NCI-H2029 treated with DMSO at 0.1 percent for 48 hours (cell line): Measurements from ENCODE around the gene PRRC2B.
"Not testable (repeated sequence)": the region's sequence is repeated elsewhere in the genome, so short reads cannot be mapped to it uniquely, and the experiment has no call there.

Experiments used
- DNase-seq: peaks from one replicate; lab custom pipeline; 2025; lab: John Stamatoyannopoulos, UW

Gene PRRC2B

DNA sequence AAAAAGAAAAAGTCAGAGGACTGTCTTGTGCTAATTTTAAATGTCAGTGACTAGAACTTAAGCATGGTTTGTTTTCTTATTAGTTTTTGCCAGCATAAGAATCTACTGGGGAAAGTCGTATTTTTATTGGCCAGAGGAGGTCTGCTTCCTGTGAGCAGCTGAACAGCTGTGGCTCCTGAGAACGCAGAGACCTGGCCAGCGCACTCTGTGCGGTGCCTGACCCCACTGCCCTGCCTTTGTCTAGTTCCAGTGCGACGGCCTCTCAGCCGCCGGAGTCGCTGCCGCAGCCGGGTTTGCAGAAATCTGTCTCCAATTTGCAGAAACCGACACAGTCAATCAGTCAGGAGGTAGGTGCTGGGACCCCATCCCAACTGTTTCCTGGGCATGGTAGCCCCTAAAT is 42.5 kb downstream of the PRRC2B start:
- no peak for DNase-seq

DNA sequence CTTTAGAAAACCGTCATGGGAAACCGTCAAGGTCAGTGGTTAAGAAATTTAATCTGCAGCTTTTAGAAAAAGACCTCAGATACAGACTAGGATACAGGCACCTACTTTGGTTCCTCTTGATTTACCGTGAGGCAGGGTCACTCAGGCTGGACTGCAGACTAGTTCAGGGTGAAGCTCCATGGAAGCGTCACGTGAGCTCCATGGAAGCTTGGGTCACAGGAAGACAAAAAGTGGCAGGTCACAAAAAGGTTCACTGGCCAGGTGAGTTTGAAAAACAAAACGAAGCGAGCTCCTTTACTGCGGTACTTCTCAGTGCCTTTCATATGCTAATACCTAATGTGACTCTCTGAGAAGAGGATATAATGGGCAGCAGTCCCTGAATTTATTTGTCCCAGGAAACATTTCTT is 43.0 kb downstream of the PRRC2B start:
- no peak for DNase-seq

DNA sequence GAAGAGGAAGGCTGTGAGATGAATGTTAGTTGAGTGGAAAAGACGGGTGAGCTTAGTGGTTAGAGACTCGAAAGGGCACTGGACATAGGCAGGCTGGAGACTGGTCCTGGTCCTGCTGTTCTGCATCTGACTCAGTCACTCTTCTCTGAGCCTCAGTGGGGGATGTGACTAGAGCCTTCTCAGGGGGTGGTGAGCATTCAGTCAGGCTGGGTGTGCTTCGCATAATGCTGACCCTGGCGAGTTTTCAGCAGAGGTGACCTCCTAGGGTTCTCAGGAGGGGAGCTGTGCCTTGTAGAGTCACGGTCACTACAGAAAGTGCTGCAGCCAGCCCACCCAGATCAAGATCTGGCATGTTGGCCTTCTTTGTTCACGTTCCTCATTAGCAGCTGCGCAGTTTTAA is 44.3 kb downstream of the PRRC2B start:
- DNase-seq, result no peak

DNA sequence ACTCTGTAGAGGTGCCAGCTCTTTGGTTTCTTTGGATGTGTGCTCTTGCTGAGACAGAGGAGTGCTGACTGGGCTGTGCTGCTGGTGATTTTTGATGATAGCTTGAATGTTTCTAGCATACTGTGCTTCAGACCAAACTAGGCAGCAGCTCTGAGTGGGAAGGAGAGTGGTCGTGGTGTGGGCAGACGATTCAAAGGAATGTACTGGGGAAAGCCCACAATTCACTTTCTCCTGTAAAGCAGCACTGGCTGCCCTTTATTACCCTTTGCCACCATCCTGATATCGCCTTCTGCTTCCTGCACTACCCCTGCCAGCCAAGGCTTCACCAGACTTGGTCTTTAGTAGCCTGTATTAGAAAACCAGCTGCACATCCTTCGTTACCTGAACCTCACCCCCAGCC is 45.3 kb downstream of the PRRC2B start:
- DNase-seq, result no peak

DNA sequence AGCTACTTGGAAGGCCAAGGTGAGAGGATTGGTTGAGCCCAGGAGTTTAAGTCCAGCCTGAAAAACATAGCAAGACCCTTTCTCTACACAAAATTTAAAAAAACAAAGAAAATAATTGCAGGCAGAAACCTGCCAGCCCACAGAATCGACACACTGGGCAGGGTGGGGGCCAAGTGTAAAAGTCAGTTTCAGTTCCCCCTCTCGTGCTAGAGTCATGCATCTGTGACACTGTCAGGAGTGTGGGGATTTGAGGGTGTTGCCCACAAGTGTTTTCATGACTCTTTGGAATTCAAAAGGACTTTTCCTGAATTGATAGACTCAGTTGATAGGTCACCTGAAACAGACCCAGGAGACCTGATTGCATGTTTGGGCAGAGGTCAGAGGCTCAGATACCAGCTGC is 47.6 kb downstream of the PRRC2B start:
- DNase-seq, result no peak

DNA sequence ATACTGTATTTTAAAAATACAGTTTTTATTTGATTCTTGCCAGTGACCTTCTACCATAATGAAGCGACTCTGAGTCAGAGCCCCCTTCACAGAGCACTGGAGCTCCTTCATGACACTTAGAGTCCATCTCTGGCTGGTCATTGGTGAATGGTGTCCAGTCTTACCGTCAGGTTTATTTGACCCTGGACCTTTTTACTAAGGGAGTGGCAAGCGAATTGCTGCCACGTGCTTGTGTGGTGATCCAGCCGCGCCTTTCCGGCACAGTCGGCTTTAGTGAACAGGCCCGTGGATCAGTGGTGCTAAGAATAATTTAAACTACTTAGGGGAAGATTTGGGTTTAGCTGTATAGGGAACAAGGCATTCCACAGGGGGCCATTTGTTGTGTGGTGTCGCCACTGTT is 48.5 kb downstream of the PRRC2B start:
- no peak for DNase-seq

DNA sequence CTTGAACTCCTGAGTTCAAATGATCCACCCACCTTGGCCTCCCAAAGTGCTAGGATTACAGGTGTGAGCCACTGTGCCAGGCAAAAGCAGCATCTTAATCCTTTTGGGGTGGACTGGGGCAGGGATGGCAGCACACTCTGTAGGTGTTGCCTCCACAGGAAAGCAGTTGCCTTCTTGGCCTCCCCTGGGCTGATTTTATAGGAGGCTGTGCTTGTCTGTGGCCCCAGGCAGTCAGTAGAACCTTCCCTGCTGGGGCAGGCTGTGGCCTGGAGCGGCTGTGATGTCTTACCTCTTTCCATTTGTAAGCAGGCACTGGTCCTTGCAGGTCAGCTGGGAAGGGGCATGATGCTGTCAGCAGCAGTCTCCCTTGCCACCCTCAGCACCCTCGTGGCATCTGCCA is 49.8 kb downstream of the PRRC2B start:
- no peak for DNase-seq

DNA sequence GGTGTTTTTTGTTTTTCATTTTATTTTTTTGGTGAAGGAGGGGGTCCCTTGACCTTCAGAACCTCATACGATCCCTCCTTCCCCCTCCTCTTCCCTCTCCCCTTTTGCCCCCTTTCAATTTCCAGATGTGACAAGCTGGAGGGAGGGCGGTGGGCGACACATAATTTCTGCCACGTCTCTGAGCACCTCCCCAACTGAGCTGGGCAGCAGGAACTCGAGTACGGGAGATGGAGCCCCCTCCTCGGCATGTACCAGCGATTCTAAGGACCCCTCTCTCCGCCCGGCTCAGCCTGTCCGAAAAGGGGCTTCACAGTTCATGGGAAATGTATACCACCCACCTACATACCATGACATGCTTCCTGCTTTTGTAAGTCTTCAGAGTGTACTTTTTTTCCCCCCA is 52.4 kb downstream of the PRRC2B start:
- DNase-seq, result no peak

DNA sequence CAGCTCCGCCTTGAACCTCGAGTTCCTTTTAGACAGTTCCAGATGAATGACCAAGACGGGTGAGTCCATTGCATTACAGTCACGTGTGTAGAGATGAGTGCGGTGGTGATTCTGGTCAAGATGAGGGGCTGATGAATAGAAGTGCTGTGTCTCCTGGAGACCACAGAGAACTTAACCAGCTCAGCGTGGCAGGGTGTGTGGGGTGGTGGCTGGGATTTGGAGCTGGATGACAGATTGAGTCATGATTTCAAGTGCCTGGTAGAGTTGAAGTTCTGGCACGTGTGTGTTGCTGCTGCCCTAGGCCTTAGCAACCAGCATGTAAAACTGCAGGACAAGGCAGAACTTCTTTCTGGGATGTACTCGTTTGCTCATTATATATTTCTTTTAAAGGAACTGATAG is 53.3 kb downstream of the PRRC2B start:
- no peak for DNase-seq

DNA sequence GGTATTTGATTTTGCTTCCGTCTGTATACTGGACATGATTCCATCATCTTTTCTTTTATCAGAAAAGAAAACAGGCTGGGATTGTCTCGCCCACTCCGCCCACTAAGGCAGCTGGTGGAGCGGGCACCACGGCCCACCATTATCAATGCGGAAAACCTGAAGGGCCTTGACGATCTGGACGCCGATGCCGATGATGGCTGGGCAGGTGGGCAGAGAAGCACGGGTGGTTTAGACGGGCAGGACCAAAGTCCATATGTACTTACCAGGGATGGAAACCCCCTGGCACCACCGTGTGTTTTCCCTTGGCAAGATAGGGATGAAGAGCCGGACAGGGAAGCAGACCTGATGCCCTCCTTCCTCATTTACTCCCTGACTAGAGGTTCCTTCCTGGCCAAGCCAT is 53.7 kb downstream of the PRRC2B start:
- DNase-seq, result no peak

DNA sequence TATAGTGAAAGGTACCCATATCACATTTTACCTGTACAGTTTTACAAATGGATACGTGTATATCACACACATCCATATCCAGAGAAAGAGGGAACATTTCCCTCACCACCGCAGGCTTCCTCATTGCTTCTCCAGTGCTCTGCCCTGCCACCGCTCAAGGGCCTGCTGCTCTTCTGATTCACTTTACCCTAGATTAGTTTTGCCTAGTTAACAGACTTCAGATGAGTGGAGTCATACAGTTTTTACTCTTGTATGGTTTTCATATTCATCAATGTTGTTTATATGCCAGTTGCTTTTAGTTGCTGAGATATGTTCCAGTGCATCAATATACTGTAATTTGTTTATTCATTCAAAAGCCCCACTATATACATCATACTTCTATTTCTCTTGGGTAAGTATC is 54.9 kb downstream of the PRRC2B start:
- DNase-seq, result no peak

DNA sequence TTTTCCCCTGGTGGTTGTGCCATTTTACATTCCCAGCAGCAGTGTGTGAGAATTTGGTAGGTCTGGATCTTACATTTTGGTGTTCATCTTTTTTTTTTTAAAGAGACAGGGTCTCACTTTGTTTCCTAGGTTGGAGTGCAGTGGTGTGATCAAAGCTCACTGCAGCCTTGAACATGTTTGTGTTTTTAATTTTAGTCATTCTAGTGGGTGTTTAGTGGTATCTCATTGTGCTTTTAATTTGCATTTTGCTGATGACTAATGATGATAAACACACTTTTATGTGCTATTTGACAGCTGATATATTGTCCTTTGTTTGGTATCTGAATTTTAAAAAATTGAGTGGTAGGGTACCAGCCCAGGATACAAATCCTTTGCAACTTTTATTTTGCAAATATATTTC is 55.4 kb downstream of the PRRC2B start:
- DNase-seq, result no peak

DNA sequence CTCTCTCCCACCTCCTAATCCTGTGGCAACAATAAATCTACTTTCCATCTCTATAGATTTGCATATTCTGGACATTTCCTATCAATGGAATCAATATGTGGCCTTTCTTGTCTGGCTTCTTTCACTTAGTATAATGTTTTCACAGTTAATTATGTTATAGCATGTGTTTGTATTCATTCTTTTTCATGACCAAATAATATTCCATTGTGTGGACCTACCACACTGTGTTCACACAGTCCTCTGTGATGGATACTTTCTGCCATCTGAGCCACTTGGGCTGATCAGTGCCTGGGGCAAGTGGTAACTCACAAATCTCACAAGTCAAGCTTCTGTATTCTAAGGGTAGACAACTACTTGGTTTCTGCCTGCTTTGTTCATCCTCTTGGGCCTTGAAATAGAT is 60.1 kb downstream of the PRRC2B start:
- DNase-seq, result no peak

DNA sequence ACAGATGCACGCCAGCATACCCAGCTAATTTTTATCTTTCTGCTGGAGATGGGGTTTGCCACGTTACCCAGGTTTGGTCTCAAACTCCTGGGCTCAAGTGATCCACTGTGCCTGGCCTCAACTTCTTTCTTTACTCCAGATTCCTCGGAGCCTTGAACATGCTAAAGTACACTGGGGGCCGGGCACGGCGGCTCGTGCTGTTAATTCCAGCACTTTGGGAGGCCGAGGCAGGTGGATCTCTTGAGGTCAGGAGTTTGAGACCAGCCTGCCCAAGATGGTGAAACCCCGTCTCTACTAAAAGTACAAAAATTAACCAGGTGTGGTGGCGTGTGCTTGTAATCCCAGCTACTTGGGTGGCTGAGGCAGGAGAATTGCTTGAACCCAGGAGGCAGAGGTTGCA is 61.8 kb downstream of the PRRC2B start:
- not testable (repeated sequence) for DNase-seq

DNA sequence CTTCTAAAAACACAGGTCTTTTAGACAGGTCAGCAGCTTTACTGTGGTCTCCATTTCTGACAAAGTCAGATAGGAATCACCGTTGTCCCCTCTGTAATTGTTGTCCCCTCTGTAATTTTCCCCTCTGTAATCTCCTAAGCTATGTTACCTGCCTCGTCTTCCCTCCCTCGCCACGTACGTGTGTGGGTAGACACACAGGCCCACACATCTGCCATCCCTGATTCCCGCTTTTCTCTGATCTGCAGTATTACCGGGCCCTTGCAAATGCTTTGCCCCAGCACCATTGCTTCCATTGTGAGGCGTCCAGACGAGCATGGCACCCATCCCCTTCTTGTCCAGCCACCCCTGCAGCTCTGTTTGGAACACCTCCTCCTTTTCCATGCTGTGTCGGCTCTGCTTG is 63.9 kb downstream of the PRRC2B start:
- no peak for DNase-seq

DNA sequence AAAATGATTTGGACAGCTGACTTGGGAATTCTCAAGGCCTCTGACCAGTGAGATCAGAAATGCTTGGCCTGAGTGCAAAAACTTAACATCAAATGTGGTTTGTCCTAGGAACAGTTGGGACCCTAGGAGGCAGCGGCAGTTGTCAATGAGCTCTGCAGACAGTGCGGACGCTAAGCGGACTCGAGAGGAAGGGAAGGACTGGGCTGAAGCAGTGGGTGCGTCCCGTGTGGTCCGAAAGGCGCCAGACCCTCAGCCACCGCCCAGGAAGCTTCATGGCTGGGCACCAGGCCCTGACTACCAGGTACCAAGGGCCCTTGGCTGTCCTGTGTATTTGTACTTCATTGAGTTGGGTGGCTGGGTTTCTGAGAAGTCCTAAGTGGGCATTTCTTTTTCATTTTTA is 65.2 kb downstream of the PRRC2B start:
- DNase-seq, result no peak

DNA sequence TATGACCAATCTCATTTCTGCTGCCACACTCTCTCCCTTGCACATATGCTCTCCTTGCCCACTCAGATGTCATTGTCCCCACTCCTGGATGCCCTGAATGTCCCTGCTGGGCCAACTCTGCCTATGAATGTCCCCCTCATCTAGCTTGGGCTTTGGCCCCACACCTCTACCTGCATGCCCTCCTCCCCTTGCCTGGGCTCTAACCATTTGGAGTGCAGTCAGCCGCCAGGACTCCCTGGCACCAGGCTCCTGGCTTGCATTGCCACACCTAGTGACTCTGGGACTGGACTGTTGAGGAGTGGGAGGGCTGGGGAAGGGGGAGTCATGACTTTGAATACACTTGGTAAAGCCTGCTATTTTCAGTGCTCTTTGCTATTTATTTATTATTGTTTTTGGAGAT is 67.3 kb downstream of the PRRC2B start:
- DNase-seq, result no peak

DNA sequence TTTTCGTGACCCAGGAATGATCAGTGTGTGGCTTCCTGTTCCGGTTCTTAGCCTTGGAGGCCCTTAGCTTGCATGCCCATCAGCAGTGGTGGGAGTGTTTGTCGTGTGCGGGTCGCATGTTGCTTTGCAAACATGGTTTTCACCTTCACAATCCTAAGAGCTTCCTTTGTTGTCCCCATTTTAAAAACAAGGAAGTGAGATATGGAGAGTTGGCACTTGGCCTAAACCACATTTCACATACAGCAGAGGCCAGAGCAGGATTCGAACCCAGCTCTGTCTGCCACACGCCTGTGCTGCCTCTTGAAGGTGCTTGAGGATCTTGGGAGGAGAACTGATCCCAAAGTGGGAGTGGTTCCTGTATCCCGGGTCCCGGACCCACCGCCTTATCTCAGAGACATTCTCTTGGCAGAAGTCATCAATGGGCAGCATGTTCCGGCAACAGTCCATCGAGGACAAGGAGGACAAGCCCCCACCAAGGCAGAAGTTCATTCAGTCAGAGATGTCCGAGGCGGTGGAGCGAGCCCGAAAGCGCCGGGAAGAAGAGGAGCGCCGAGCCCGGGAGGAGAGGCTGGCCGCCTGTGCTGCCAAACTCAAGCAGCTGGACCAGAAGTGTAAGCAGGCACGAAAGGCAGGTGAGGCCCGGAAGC is 70.6 kb downstream of the PRRC2B start:
- DNase-seq, result peak; percentile 62

DNA sequence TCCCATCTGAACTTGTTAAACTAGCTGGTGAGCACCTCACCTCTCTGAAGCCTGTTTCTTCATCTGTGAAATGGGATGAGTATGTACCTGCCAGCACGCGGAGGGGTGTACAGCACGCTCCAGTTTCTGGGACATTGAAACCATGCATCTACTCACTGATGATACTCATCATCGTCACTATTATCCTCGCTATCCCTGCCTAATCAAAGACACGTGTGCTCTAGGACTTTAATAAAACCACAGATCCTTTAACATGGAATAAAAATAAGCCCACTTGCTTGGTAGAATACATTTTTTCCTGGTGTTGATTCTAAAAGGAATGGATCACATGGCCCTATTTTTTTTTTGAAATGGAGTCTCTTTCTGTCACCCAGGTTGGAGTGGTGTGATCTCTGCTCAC is 71.5 kb downstream of the PRRC2B start:
- DNase-seq, result no peak

DNA sequence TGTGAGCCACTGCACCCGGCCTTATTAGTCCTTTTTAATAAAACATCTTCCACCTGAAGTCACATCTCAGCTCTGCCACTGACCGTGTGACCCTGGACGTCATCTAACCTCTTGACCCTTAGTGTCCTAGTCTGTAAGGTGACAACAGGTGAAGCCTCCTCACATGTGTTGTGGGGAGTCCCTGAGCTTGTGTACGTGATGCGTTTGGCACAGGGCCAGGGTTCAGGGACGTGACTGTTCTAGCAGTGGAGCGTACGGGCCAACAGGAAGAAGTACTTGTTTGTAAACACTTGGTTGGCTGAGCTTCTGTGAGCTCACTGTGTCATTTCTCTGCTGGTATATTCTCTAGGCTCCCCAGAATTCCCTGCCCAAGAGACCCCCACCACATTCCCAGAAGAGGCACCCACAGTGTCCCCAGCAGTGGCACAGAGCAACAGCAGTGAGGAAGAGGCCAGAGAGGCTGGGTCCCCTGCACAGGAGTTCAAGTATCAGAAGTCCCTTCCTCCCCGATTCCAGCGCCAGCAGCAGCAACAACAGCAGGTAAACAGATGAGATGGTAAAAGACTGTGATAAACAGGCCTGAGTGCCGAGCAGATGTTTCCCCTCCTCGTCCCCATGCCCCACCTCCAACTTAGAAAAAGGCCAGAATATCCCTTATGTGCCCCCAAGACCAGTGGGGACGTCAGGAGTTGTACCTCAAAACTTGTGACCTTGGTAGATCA is 73.5 kb downstream of the PRRC2B start:
- peak; percentile 35 for DNase-seq

DNA sequence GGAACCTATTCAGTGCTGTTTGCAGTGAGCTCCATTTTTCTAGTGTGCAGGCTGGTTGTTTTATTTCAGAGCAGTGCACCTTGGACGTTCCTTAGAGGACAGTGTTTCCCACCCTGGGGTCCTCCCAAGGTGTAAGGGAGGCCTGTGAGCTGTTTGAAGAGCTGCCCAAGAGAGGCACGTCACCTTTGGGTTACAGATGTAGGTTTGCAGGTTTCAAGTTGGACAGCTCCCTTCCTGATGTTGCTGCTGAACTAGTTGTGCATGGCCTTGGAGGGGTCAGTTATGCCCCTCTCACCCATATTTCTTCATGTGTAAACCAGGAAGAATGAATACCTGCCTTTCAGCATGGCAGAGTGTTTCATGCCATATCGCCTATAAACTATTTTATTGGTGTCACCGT is 74.1 kb downstream of the PRRC2B start:
- DNase-seq, result no peak

DNA sequence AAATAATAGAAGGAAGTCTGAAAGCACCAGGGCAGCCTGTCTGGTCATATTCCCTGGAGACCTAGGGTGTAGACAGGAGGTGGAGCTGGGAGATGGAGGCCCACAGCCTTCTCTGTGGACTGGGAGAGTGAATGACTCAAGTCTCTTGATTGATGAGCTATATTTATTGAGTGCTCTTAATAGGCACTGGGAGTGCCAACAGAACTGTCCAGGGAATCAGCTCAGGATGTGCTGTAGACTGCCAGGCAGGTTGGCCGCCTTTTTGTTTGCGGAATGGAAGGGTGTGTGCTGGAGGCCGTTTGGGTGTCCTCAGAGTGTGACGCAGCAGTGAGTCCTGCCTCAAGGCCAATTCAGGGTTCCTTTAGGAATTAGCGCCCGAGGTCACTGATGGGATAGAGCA is 75.5 kb downstream of the PRRC2B start:
- no peak for DNase-seq

DNA sequence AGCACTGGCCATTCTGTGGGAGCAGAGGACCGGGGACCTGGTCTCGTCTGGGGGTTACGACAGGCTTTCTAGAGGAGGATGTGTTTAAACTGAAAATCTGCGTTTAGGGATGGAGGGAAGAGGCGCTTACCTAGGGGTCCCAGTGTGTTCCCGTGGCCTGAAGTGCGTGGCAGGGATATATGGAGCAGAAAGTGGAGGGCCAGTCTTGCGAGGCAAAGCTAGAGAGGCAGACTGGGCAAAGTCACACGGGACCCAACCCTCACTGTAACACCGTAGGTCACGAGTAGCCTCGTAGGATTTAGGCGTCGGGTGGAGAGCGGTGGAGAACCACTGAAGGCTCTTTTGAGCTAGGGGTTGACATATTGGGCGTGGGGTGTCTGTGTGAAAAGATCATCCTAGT is 76.1 kb downstream of the PRRC2B start:
- no peak for DNase-seq

DNA sequence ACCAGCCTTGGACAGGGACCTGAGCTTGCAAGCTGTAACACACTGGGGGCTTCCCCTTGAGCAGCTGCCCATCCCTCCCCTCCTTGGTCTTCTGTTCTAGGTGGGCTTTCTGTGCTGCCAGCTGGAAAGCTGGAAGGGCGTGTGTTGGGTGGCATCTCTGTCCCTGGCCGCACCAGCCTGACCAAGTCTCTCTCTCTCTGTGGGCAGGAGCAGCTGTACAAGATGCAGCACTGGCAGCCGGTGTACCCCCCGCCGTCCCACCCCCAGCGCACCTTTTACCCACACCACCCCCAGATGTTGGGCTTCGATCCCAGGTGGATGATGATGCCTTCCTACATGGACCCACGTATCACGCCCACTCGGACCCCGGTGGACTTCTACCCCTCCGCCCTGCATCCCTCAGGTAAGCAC is 76.7 kb downstream of the PRRC2B start:
- no peak for DNase-seq
